HTERT RPE-1 (cell line): ENCODE data around the gene IDH2.

Source experiments
- in situ Hi-C: fragments of 300-500 bp; cut with MboI; formaldehyde crosslinking; loops from 4 replicates; pipeline ENCODE4 v1.14.3; 2020; ENCODE audit warnings: low sequenced_read_pairs

IDH2 gene

DNA sequence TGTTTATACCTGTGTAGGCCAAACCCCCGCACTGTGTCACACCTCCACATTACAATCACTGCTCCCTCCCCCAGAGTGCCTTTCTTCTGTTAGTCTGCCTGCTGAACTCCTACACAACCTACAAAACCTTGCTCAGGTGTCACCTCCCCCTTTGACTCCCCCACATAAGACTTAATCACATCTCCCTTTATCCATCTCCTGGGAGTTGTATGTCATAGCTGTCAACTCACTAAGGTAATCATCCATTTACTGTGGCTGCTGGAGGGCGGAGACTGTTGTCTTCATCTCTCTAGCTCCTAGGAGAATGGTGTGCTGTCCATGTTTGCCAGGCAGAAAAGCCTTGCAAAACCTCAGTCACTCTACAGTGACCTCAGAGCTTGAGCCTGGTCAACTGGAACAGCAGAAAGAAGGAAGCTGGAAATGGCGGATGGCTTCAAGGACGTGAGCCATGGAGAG, 57.3 kb downstream of the IDH2 start:
- in situ Hi-C loops = no loop called here

DNA sequence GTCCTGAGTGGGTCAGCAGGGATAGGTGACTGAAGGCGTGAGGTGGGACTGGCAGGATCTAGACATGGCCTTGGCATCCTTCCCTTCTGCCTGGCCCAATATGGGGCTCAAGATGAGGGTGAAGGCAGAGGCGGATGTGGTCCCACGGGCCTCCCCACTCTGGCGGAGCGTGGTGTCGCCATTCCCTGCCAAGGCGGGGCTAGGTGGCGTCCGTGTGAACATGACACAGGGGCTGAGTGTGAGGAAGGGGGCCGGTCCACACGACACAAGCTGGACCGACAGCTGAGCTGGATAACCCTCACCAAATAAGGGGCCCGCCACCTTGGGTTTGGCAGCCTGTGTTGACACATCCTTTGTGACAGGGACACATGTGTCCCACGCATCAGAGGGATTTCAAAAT, 58.1 kb downstream of the IDH2 start:
- in situ Hi-C loops = no loop called here

DNA sequence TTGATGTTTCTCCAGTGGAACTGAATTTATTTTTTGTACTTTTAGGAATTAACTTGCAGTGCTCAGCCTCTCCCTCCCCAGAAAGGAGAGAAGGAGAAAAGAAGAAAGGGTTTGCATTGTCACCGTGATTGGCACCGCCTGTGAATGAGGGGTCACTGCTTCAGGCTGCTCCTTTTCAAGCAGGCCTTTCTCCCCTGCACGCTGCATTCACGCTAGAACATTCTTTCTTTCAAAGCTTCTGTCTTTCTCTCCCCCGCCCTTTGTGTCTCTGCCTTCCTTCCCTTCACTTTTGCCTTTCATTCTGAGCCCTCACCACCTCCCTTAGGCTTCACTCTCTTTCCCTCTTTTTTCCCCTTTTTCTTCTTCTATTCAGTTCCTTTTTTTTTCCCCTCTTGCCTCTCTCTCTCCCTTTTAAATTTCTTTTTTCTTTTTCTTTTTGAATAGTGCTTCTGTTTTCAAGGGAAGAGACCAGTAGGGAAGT, 58.7 kb downstream of the IDH2 start:
- in situ Hi-C loops = no loop called here

DNA sequence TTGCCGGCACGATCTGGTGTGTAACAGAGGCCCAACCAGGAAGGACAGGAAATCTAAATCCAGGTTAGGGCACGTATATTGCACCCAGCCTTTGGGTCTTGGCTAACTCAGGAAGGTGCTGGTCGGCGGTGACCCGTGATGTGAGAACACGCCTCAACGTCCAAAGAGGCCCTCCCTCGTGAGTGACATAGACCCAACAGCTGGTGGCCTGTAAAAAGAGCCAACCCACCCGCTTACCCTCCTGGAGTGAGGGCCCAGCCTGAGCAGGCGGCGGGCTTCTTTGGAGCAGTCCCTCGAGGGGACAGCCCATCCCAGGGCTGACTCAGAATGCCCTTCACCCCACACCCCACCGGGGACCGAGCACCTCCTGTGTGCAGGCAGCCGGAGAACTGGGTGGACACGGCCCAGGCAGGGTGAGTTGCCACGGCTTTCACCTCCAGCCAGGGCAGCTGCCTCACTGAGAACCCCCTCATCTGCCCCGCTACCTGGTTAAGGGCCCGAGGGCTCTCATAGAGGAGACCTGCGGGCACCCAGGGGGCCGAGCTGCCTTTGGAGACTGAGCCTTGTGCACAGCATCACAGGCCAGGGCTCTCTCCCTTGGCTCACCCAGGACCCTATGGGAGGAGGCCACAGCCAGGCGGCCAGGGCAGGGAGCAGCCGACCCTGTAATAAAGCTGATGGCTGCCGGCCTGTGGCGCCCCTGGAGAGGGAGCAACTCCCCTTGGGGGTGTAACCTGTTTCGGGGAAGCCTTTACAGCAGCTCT, 59.3 kb downstream of the IDH2 start:
- in situ Hi-C loops = no loop called here

DNA sequence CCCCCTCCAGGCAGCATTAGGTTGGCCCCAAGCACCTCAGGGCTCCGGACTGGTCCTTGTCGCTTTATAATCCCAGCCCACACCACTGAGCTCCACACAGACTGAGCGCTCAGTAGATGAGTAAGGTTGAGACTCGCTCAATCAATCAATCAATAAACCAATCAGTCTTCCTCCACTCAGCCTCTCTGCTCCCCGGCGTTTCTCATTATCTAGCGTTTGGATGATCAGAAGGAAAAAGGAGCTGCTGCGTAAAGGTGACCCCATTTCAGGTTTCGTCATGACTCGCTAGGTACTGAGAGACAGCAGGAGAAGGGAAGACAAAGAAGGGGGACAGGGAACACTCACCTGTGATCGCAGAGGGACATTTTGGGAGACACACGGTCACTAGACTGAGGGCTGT, 59.9 kb downstream of the IDH2 start:
- in situ Hi-C loops = no loop called here

DNA sequence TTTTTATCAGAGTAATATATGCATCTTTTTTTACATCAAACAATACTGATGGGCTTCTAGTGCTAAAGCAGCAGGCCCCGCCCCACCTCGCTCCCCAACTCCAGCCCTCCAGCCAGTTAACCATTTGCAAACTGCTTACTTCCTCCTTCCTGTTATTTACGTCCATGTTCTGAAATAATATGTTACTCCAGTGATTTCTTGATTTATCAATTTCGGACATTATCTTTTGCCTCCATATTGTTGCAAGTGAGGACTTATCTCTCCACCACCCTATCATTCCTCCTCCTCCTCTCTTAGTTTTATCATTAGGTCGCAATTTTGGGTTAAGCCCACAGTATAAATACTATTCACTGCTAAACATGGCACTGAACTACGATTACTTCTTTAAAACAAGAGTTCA, 61.6 kb downstream of the IDH2 start:
- in situ Hi-C loops = no loop called here

DNA sequence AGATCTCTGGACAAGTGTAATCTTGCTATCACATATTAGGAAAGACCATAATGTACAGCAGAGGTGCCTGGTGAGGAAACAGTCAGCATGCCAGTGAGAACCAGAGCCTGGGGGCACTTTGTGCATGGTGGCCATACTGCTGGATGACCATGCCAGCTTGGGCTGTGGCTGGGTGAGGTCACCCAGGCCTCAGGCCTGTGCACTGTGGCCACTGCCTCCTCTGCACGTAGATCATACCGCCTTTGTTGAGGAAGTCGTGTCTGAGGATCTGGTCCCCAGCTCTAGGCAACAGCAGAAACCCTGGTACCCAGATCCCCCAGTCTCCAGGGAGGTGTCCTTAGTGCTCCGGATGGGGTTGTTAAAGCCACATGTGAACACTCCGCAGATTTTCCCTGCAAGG, 62.3 kb downstream of the IDH2 start:
- in situ Hi-C loops = no loop called here

DNA sequence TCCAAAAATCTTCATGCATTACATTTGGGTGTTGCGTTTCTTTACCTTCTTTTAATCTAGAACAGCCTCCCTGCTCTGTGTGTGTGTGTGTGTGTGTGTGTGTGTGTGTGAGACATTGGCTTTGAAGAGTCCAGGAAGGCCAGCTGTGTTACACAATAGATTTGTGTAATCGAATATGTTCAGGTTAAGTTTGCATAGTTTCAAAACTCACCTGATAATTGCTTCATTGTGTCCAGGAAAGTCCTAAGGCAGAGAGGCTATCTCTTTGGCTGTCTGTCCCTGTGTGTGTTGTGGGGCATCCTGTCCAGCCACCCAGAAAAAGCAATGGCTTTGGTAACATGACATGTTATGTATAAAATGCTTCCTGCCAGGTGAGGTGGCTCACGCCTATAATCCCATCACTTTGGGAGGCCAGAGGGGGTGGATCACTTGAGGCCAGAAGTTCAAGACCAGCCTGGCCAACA, 63.6 kb downstream of the IDH2 start:
- in situ Hi-C loops = no loop called here

DNA sequence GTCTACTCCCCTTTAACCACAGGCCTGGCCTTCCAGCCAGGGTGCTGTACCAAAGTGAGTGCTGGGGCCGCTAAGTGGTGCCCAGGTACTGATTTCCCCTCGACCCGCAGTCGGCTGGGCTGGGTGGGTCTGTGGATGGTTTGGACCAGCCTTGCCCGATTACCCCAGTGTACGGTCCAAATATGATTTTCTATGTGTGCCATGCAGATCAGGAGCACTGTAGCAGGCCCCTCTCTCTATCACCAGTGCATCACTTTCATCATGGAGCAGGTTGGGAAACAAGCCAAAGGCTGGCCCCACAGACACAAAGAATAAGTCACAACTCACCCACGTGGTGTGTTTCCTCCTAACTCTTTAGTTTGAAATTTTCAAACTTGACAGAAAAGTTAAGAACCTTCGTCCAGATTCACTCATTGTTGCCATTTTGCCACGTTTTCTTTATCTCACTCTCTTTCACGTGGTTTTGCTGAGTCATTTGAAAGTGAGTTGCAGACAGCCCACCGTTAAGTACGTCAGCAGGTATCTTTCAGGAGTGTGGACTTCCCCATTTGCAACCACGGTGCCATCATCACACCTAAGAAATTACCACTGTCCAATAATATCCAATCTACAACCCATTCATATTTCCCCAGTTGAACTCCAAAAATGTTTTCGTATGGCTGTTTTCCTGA, 64.2 kb downstream of the IDH2 start:
- in situ Hi-C loops = no loop called here

DNA sequence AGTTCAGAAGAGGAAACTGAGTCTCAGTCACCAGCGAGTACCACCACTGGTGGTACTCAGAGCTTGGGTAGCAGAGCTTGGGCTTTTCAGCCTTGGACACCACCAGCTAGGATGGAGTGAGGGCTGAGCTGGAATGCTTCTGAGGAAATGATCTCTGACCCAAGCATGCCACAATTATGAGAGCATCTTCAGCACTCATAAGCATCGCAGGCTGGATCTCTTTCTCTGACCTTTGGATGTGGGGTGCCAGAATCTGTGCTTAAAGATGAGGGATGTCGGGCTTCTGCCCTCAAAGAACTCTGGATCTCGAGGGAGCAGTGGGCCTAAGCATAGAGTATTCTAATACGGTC, 64.8 kb downstream of the IDH2 start:
- in situ Hi-C loops = no loop called here

DNA sequence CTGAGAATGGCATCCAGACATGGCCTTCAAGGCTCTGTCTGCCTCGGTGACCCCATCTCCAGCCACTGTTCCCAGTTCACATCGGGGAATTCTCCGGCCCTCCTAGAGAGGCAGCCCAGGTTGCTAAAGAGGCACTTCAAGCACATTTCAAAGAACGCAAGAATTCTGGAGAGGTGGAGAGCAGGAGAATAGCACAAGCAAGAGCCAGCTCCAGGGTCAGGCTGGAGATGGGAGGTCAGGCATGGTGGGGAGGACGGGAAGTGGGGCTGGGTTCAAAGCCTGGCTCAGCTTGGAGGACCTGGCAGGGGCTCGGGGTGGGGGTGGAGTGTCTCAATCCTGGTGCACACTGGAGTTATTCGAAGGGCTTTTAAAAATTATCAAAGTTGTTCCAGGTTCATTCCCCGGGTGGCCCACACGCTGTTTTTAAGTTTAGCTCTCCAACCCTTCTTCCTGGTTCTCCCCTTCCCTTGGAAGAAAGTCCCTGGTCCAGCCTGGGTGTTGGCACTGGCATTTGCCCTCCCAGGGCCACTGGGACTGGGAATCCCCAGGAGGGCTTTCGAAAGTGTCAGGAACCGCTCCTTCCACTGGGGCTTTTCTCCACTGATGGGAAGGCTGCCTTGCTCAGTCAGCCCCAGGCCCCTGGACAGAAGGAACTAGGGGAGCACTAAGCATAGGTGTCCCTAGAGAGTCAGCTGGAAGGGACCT, 65.3 kb downstream of the IDH2 start:
- in situ Hi-C loops = no loop called here

DNA sequence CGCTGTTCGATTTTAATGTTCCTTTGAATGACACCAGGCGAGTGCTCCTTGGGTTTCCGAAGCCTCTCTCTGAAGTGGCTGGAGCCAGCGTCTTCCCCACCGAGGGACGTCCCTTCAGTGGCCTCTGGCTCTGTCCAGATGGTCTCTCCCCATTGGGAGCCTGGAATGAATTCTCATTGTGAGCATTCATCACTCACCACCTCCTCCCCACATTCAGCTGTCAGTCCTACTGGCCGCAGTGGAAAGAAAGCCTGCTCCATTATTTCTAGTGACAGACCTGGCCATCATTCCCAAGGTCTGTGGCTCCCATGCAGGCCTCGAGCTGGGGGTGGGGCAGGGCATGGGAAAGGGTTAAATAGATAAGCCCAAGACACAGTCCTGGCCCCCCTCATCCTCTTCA, 65.9 kb downstream of the IDH2 start:
- in situ Hi-C loops = no loop called here

DNA sequence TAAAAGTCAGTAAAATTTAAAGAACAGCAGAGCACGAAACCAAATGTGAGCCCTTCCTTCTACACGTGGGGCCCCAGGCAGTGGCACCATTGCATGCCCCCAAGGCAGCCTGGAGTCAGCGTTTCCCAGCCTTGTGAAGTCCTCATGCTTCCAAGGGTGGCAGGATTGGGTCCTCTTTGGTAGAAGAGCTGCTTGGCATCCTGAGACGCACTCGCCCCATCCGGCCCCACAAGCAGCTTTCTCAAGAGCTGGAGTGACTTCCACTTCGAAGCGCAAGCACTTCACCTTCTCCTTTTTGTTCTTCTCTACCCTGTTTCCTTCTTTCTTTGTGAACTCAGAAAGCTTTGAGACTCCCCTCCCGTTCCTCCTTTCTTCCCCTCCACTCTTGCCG, 66.4 kb downstream of the IDH2 start:
- in situ Hi-C loops = no loop called here

DNA sequence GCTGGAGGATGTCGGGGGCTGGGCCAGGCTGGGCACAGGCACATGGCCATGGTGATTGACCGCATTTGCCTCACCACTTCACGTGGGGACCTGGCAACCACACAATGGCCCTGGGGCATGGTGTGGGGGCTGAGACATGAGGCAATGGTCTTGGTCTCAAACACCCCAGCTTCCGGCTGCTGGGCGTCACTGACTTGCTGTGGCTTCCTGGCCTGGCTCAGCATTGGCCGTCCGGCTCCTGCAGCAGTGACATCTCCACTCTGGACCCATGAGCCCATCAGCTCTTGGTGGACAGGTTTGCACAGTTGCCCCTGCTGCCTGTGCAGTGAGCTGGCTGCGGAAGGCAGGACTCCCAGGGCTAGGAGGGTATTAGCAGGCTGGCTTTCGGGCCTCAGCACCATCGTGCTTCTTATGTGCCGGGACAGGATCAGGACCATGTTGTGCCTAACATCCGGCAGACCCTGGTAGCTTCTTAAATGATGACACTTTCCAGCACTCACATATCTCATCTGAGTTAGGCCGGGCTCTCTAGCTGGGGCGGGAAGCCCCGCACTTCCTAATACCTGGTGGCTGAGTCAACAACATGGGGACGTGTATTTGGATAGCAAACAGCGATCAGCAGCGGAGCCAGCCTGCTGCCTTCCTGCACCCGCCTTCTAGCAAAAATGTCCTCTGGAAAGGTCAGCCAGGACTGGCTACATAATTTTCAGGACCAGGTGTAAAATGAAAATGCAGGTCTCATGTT, 67.0 kb downstream of the IDH2 start:
- in situ Hi-C loops = no loop called here

DNA sequence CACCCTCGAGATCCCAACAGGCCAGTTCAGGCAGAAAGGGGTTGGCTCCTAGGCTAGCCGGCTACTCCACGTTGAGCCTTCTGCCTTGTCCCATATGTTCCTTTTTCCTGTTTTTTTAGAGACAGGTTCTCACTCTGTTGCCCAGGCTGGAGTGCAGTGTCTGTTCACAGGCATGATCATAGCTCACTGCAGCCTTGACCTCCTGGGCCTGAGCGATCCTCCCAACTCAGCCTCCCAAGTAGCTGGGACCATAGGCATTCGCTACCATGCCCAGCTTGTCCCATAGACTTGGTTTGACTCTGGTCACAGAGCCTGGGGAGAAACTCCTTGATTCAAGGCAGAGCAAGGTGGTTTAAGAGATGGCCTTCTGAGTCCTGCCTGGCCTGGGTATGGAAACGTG, 68.8 kb downstream of the IDH2 start:
- in situ Hi-C loops = no loop called here
